Measurements from ENCODE around the gene EDEM1. TPM values are rescaled to one million over a fixed set of nuclear protein-coding genes. Genes with fewer than 3 reads are reported as not detected.
"Not testable (repeated sequence)": the region's sequence is repeated elsewhere in the genome, so short reads cannot be mapped to it uniquely, and the experiment has no call there.

Gene EDEM1
- total RNA-seq, 1 donor from 2014 or later, result 96.6 TPM

- intact Hi-C loops (cut with micrococcal nuclease), result no loop called here
Measured at GRCh38 chr3:5227812-5228211, 40.3 kb downstream of the EDEM1 start.

GRCh38 chr3:5229414-5229813 is 41.9 kb downstream of the EDEM1 start:
- intact Hi-C loops (cut with micrococcal nuclease), result no loop called here

GRCh38 chr3:5231074-5231473 is 43.6 kb downstream of the EDEM1 start:
- intact Hi-C loops (cut with micrococcal nuclease), result no loop called here

GRCh38 chr3:5231487-5231886 is 44.0 kb downstream of the EDEM1 start:
- intact Hi-C loops (cut with micrococcal nuclease), result no loop called here

GRCh38 chr3:5232570-5232969 is 45.1 kb downstream of the EDEM1 start:
- intact Hi-C loops (cut with micrococcal nuclease), result no loop called here

GRCh38 chr3:5233026-5233425 is 45.5 kb downstream of the EDEM1 start:
- intact Hi-C loops (cut with micrococcal nuclease), result no loop called here

- intact Hi-C loops (cut with micrococcal nuclease), result no loop called here
Measured at GRCh38 chr3:5235655-5236054, 48.1 kb downstream of the EDEM1 start.

- intact Hi-C loops (cut with micrococcal nuclease), result no loop called here
Measured at GRCh38 chr3:5238545-5238944, 51.0 kb downstream of the EDEM1 start.

GRCh38 chr3:5239602-5240001 is 52.1 kb downstream of the EDEM1 start:
- intact Hi-C loops (cut with micrococcal nuclease), result no loop called here

- intact Hi-C loops (cut with micrococcal nuclease), result no loop called here
Measured at GRCh38 chr3:5240740-5241139, 53.2 kb downstream of the EDEM1 start.

GRCh38 chr3:5242785-5243184 is 55.3 kb downstream of the EDEM1 start:
- intact Hi-C loops (cut with micrococcal nuclease), result not testable (repeated sequence)

GRCh38 chr3:5245927-5246326 is 58.4 kb downstream of the EDEM1 start:
- intact Hi-C loops (cut with micrococcal nuclease), result no loop called here

GRCh38 chr3:5248822-5249221 is 61.3 kb downstream of the EDEM1 start:
- intact Hi-C loops (cut with micrococcal nuclease), result no loop called here

- intact Hi-C loops (cut with micrococcal nuclease), result no loop called here
Measured at GRCh38 chr3:5250467-5251195, 63.1 kb downstream of the EDEM1 start.

GRCh38 chr3:5251196-5251583 is 63.7 kb downstream of the EDEM1 start:
- intact Hi-C loops (cut with micrococcal nuclease), result no loop called here

GRCh38 chr3:5252131-5252530 is 64.6 kb downstream of the EDEM1 start:
- intact Hi-C loops (cut with micrococcal nuclease), result no loop called here

GRCh38 chr3:5254281-5255048 is 67.0 kb downstream of the EDEM1 start:
- intact Hi-C loops (cut with micrococcal nuclease), result no loop called here

GRCh38 chr3:5255404-5256344 is 68.2 kb downstream of the EDEM1 start:
- intact Hi-C loops (cut with micrococcal nuclease), result no loop called here

- intact Hi-C loops (cut with micrococcal nuclease), result no loop called here
Measured at GRCh38 chr3:5258526-5258925, 71.0 kb downstream of the EDEM1 start.

- intact Hi-C loops (cut with micrococcal nuclease), result no loop called here
Measured at GRCh38 chr3:5260992-5261501, 73.5 kb downstream of the EDEM1 start.

GRCh38 chr3:5262507-5262906 is 75.0 kb downstream of the EDEM1 start:
- intact Hi-C loops (cut with micrococcal nuclease), result no loop called here
